RWPE1 (cell line): Measurements from ENCODE around the gene KCTD19.

ENCODE experiments used
- CTCF ChIA-PET: fragments of 350-600 bp; sonication (Branson Sonifier 250); formaldehyde crosslinking; extraction: SDS; loops from one replicate; lab custom pipeline; 2021; lab: Yijun Ruan, JAX
- POLR2A ChIA-PET: fragments of 400-600 bp; formaldehyde crosslinking; extraction: SDS; loops from one replicate; lab custom pipeline; 2020; ENCODE audit warnings: antibody characterized with exemption; ENCODE audit not compliant: low non-redundant PET; lab: Yijun Ruan, JAX
- DNase-seq: peaks from one replicate; pipeline ENCODE4 v3.0.0; 2012; ENCODE audit warnings: low spot score
- H3K27ac ChIP-seq: fragments of 450-650 bp; 2 replicates; pipeline ENCODE4 v1.5.1; 2017
- TF ChIP-seq, protein P1 (sequence below): fragments of 450-650 bp; conservative IDR thresholded peaks from 2 replicates; pipeline ENCODE4 v1.5.1; 2017; ENCODE audit warnings: low read depth, mild to moderate bottlenecking

The KCTD19 gene

DNA sequence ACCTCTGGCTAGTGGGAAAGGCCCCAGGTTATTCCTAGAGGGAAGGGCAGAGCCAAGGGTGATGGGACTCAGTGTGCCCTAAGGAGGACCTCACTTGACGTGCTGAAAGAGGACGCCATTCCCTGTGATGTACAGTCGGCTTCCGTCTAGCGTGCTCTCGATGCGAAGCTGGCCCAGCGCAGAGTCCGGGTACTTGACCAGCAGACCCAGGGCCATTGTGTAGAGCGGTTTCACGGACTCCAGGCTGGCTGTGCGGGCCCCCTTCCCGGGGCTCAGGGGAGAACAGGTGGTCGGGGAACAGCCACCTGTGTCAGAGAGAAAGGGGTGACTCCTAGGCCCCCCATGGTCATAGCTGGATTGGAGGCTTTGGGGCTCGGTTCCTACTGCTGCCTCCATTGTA lies 27.3 kb downstream of the KCTD19 start:
- CTCF ChIA-PET: interaction anchor here (0.6 kb wide), 1 partner anchor 250 kb away, joined by 3 read pairs; no protein-coding TSS in a partner anchor

DNA sequence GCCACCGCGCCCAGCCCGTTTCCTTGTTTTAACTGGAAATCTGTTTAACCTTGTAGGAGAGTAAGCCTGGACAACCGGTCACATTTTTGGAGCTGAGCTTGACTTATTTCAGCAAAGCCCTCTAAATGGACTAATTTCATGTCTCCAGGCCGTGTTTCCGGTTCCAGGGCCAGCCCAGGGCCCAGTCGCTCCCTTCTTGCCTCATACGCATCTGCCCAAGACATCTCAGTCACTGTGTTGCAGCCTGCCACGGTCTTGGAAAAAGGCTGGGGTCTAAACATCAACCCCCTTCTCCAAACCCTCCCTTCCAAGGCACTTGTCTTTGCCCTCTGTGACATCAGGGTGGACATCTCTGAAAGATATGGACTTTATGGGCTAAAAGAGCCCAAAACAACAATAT lies 28.3 kb downstream of the KCTD19 start:
- DNase-seq: no peak
- CTCF ChIA-PET: no interaction called here
- TF ChIP-seq, protein P1, sequence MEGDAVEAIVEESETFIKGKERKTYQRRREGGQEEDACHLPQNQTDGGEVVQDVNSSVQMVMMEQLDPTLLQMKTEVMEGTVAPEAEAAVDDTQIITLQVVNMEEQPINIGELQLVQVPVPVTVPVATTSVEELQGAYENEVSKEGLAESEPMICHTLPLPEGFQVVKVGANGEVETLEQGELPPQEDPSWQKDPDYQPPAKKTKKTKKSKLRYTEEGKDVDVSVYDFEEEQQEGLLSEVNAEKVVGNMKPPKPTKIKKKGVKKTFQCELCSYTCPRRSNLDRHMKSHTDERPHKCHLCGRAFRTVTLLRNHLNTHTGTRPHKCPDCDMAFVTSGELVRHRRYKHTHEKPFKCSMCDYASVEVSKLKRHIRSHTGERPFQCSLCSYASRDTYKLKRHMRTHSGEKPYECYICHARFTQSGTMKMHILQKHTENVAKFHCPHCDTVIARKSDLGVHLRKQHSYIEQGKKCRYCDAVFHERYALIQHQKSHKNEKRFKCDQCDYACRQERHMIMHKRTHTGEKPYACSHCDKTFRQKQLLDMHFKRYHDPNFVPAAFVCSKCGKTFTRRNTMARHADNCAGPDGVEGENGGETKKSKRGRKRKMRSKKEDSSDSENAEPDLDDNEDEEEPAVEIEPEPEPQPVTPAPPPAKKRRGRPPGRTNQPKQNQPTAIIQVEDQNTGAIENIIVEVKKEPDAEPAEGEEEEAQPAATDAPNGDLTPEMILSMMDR: no peak
- H3K27ac ChIP-seq: no peak overlapping the region
- POLR2A ChIA-PET: no interaction called here

More for the DNA sequence above, 27.3 kb downstream of the KCTD19 start:
- TF ChIP-seq, protein P1: no peak
- H3K27ac ChIP-seq: no peak overlapping the region
- POLR2A ChIA-PET: no interaction called here
- DNase-seq: no peak

- DNase-seq: no peak
- TF ChIP-seq, protein P1: no peak
- CTCF ChIA-PET: interaction anchor here (0.9 kb wide), 1 partner anchor 36 kb away, joined by 3 read pairs; no protein-coding TSS in a partner anchor
- POLR2A ChIA-PET: interaction anchor here (1.3 kb wide), 1 partner anchor 50 kb away, joined by 3 read pairs; the partner anchor contains the start of gene FHOD1
- no peak overlapping the region for H3K27ac ChIP-seq
Measured at GRCh38 chr16:67296420-67296819, 30.1 kb downstream of the KCTD19 start.

DNA sequence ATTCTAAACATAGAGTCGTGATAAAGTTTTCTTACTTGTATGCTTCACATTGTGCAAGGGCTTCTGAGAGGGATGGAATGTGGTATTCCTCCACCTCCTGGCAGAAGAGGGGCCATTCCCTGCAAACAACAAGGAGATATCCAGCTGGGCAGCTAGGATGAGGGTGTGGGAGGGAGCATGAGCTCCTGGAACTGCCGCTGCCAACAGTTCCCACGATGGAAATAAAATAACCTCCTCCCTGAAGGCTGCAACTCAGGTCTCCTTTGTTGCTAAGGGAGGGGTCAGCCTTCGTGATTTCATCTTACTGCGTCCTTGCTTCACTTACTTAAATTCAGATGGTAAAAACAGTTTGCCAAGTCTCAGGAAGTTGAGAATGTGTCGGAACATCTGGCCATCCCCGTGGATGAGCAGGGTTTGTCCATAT lies 31.6 kb downstream of the KCTD19 start:
- no peak overlapping the region for H3K27ac ChIP-seq
- ChIA-PET POLR2A (interaction anchor here (0.5 kb wide), 1 partner anchor 30 kb away, joined by 10 read pairs; no protein-coding TSS in a partner anchor), CTCF (no interaction called here)
- TF ChIP-seq, protein P1: no peak
- DNase-seq: no peak

DNA sequence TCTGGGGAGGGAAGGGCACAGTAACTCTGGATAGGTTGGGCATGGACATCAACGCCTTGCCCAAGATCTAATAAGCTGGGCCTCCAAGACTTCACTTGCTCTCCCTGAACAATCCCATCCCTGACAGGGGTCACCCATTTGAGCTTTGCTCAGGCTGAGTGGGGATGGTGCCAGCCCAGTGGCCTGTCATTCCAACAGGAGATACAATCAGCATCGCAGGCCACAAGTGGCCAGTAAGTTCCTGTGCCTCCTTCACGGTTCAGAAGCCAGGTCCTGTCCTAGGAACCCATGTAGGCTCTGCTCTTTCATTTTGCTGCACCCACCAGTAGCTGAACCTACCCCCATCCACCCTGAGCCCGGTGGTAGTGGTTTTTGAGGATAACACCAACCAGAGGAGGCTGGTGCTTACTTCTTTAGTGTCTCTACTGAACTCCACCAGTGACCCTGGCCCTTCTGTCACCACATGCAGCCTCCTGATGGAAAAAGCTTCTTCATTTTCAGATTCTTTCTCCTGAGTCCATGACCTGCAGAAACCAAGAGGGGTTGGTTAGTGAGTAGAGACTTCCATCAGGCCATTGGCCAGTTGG lies 32.3 kb downstream of the KCTD19 start:
- DNase-seq: no peak
- POLR2A ChIA-PET: no interaction called here
- CTCF ChIA-PET: interaction anchor here (0.6 kb wide), 1 partner anchor 18 kb away, joined by 3 read pairs; no protein-coding TSS in a partner anchor

DNA sequence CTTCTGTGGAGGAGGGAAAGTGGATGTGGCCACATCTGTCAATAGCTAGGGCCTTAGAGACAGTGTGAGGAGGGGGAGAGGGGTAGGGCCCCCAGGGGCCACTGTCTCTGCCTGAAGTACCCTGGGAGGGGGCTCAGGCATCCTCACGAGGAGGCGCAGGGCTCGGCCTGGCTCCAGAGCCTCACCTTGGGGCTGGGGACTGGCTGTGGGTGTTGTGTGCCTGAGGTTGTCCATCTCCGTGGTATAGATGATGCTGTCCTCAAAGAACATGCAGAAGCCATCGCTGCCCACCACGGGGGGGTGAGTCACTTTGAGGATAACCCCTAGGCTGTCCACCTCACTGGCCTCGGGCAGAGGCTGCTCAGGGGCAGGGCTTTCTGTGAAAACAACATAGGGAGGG lies 35.1 kb downstream of the KCTD19 start:
- ChIA-PET POLR2A (no interaction called here), CTCF (no interaction called here)
- no peak for DNase-seq
- H3K27ac ChIP-seq: no peak overlapping the region
- TF ChIP-seq, protein P1: no peak

More for the DNA sequence above, 32.3 kb downstream of the KCTD19 start:
- TF ChIP-seq, protein P1: no peak
- no peak overlapping the region for H3K27ac ChIP-seq
